OCI-M2 (cell line): ENCODE measurements around the gene CHCHD4.

Experiments
- DNase-seq: peaks from one replicate; lab custom pipeline; 2025; ENCODE audit not compliant: unreplicated experiment; lab: John Stamatoyannopoulos, UW

CHCHD4 gene

DNA sequence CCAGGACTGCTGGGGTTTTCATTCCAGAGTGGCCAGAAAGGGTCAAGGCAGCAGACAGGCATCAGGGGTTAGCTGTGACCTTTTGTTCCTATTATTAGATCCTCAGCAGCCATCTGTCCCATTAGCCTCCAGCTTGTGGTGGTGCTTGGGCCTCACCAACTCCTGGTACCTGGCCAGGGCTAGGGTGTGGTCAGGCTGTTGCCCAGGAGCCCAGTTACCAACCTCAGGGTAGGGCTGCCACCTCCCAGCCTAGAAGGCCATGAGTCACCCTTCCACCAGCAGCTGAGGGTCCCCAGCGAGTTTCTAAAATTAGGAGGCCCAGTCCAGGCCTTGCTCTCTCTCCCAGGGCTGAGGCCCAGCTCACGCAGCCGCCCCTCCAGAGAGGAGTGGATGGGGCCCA lies 12.3 kb upstream of the CHCHD4 start:
- DNase-seq = no peak

DNA sequence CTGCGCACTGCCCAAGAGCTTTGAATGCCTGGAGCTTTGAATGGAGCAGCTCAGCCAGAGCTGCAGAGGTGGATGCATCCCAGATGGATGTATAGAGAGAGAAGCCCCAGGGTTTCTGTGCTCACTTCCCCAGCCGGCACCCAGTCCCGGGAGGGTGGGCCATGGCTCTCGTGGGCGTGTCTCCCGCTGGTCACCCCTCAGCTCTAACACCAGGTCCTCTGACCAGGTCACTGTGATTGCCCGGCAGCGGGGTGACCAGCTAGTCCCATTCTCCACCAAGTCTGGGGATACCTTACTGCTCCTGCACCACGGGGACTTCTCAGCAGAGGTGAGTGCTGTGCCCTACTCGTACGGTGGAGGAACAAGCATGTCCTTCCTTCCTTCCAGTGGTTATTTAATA lies 10.9 kb upstream of the CHCHD4 start:
- DNase-seq = no peak

- DNase-seq = no peak
Observed at GRCh38 chr3:14134291-14134690, 9.6 kb upstream of the CHCHD4 start.

- DNase-seq = no peak
Observed at GRCh38 chr3:14133876-14134275, 9.2 kb upstream of the CHCHD4 start.

GRCh38 chr3:14133188-14133800 lies 8.6 kb upstream of the CHCHD4 start:
- DNase-seq = no peak

DNA sequence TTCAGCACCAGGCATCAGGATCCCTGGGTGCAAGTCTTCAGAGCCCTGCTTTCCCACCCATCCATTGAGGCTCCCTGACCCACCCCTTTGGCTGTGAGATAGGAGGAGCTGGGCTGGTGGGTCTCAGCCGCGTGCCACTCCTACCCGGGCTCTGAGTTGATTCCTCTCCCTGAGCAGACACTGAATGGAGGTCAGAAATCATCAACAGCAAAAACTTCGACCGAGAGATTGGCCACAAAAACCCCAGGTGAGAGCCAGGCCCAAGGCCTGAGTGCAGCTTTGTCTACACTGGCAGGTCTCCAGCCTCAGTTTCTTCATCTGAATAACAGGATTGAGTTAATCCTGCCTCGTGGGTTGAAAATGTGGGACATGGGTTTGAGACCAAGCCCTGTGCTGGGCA lies 8.0 kb upstream of the CHCHD4 start:
- no peak for DNase-seq

DNA sequence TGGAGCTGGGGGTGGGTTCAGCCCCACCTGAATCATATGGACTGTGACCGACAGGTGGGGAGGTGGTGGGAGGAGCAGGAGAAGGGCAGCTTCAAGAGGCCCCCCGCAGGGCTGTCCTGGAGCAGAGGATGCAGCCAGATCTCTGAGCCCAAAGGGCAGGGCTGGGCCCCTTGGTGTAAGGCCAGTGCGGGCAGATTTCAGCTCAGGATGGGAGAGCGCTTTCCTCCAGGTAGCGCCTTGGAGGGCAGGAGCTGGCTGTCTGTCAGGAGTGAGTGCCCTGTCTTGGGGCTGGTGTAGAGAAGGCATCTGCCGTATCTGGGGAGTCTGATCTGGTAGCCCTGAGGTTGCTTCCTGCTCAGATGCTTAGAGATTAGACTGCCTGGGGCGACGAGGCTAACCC lies 7.5 kb upstream of the CHCHD4 start:
- no peak for DNase-seq

DNA sequence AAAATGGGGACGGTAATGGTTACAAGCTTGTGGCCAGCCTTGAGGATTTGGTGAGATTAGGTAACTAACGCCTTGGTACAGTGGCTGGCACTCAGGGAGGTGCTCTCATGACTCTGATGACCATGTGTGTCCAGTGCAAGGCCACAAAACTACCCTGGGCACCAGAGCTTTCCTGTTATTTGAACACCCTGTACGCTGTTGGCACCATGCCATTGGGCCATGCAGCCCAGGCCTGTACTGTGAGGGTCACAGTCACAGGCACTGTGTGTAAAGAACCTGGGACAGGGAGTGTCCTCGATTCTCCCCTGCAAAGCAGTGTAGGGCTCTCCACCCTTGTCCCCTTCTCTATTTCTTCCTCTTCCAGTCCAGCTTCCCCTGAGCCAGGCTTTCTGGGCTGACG lies 6.5 kb upstream of the CHCHD4 start:
- DNase-seq = no peak

GRCh38 chr3:14130707-14131106 lies 6.0 kb upstream of the CHCHD4 start:
- no peak for DNase-seq

DNA sequence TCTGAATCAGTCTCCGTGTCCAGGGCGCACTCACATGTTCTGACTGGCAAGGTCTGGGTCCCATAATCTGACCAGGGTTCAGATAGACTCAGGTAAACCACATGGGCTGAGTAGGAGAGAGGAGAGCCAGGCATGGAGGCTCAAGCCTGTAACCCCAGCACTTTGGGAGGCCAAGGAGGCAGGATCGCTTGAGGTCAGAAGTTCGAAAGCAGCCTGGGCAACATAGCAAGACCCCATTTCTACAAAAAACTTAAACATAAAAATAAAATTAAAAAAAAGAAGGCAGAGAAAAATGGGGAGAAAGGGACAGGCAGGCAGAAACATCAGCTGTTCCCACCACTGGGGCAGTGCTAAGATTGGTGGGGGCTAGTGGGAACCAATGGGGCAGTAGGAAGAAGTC lies 5.6 kb upstream of the CHCHD4 start:
- no peak for DNase-seq

DNA sequence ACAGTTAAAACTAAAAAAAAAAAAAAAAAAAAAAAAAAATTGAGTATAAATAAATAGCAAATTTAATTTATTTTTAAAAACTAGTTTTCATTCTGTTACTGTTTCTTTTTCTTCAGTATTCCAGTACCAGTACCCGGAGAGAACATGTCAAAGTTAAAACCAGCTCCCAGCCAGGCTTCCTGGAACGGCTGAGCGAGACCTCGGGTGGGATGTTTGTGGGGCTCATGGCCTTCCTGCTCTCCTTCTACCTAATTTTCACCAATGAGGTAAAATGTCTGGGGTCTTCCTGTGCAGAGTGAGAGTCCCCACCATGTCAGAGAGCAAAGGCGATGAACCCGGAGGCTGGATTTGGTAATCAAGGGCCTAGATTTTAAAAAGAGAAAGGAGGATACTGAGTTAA lies 4.6 kb upstream of the CHCHD4 start:
- DNase-seq = no peak

GRCh38 chr3:14128724-14129123 lies 4.1 kb upstream of the CHCHD4 start:
- DNase-seq = no peak

DNA sequence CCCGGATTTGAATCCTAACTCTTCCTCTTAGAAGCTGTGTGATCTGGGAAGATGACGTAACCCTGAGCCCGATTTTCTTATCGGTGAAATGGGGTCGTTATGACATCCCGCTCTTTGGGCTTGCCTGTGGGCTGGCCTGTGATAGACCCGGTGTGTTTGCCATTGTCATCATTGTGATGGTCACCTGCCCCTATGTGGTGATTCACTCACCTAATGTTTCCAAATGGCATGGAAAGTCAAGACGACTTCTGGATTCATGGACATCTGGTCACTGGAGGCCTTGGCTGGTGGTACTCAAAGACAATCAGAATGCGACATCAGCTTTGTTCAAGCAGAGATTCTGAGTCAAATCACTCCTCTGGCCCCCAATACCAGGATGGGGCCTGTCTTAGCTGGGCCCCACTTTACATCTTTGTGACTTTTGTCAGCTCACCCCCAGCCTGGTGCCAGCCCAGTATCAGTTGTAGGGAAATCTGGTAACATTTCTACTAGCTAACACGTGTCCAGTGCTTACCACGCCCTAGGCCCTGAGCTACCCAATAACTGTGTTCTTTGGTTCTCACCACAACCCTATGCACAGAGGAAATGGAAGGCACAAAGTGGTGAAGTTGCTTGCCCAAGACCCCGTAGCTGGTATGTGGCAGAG lies 3.0 kb upstream of the CHCHD4 start:
- DNase-seq = no peak

DNA sequence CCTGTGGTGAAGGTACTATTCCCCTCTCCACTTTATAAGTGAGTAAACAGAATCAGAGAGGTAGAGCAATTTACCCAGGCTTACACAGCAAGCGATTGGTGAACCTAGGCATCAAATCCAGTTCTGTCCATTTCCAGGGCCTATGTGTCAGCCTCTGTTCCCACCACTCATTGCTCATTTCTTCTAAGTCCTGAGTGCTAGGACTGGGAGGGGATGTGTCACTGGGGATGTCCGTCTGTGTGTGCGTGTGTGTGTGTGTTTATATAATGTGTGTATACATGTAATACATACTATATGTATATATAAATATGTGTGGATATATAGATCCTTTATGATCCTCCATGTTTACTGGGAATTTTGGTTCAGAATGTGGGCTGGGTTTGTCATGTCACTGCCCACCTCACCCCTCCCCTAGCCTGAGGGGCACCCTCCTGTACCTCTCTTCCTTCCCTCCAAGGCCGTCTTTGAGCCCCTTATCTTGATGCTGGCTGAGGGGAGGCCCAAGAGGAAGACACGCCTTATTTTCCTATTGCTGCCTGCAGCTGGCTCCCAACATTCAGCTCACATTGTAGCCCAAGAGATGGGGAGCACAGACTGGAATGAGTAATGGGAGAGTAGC lies 2.3 kb upstream of the CHCHD4 start:
- DNase-seq = no peak

- DNase-seq = no peak
Observed at GRCh38 chr3:14126017-14126886, 1.6 kb upstream of the CHCHD4 start.

DNA sequence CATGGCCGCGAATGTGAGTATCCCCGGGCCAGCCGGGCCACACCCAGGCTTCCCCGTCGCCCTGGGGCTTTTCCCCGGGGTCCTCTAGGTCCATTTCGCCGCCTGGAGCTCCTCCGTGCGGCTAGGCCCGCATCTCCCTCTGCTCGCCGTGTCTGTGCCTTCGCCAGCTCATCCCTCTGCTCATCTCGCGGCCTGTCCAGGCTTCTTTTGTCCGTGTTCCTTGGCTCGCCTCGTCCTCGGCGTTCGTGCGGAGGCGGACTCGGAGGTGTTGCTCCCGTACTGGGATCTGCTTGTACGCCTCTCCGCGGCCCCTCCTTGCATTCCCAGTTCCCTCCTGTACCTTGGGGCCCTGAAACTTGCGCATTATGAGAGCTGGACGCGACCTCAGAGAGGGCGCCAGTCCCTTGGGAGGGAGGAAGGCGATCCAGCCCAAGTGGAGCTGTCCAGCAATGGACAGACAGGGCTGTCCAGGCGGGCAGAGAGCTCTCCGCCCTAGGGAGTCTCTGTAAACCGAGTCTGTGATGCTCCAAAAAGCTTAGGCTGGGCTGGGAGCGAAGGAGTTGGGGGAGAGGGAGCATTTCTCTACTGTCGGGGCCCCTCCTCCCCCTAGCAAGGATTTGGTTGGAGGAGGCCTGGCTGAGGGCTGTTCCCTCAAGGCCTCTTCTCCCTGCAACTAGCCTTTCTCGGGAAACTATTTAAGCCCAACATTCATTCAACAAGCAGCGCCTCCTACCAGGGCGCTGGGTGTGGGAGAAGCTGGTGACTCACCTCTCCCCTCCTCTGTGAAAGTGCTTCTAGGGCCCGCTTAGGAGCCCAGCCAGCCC lies 735 bp upstream of the CHCHD4 start:
- no peak for DNase-seq

DNA sequence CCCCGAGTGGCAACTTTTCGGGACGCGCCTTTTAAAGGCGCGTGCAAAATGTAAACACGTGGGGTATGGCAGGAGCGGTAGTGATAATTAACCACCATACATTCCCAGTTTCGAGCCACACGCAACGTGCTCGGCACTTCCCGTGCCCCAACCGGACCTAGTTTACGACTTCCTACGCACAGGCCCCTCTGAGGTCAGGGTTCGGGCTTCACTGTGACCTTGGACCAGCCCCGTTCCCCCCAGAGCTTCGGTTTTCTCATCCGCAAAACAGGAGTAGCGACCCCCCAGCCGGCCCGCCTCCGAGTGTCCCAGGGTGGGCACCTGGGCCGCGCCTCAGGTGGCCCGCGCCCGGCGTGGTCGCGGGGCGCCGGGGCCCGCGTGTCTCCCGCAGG lies 451 bp downstream of the CHCHD4 start:
- no peak for DNase-seq

- DNase-seq = no peak
Observed at GRCh38 chr3:14123308-14124222, 1.1 kb downstream of the CHCHD4 start.

DNA sequence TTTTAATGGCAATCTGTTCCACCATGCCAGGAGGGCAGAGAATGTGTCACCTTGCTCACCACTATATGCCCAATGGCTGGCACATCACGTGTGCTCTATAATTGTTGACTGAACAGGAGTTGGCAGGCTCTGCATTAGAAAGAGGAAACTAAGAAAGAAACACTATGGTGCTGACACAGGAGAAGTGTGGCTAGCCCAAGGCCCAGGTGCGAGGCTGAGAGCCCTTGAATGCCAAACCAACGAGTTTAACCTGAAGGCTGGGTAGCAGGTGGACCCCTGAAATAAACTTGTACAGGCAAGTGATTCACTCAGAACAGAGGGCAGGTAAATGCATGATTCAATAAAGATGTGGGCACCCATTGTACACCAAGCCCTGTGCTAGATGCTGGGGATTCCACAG lies 2.4 kb downstream of the CHCHD4 start:
- no peak for DNase-seq

DNA sequence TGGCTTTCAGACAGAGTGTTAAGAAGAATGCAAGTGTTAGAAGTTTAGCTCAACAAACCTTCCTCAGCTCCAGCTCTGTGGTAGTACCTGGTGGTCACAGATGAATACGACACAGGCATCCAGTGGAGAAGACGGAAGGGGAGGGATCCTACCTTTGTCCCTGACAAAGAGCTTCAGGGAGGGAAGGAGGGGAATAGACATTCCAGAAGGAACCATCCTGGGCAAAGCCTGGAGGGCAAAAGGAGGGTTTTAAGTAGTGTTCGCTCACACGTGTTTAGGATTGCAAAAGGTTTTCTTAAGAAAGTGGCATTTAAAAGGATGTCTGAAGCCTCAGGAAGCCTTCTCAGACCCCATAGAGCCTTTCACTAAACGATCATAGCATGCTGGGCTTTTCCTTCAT lies 2.8 kb downstream of the CHCHD4 start:
- DNase-seq = no peak
